ENCODE results near the gene LRP2BP. TPM values are rescaled to one million over a fixed set of nuclear protein-coding genes. Genes with fewer than 3 reads are reported as not detected.

Gene LRP2BP
- 1 to 10 TPM; 2.2 to 6.8 (median 4.2) TPM for polyA plus RNA-seq (ENCODE audit: insufficient read length in 10 of 10)
- long read RNA-seq, donor 1, partial matches to known transcripts = 43 of 43 reads
- long read RNA-seq, donor 1, other reads (novel, unspliced or antisense) = 0 of 43 reads
- long read RNA-seq, donor 2, partial matches to known transcripts = 26 of 64 reads
- long read RNA-seq, donor 2, other reads (novel, unspliced or antisense) = 38 of 64 reads
- long read RNA-seq, donor 3 = 0 reads
- long read RNA-seq, donor 4 = 0 reads
- long read RNA-seq, donor 5, partial matches to known transcripts = 19 of 37 reads
- long read RNA-seq, donor 5, other reads (novel, unspliced or antisense) = 18 of 37 reads
- long read RNA-seq, donor 6, partial matches to known transcripts = 63 of 63 reads
- long read RNA-seq, donor 6, other reads (novel, unspliced or antisense) = 0 of 63 reads
- long read RNA-seq, donor 7, partial matches to known transcripts = 23 of 23 reads
- long read RNA-seq, donor 7, other reads (novel, unspliced or antisense) = 0 of 23 reads
- long read RNA-seq, donor 8 = 0 reads
- long read RNA-seq, donor 9 = 0 reads

GRCh38 chr4:185395238-185395955, at the start of gene LRP2BP:
Gene LRP2BP (minus strand): TSS chr4:185395924. CDS start chr4:185378186, 17,738 bp downstream.
- peak; percentile 71 to 94 (median 93) for DNase-seq

- DNase-seq = no peak
Measured at GRCh38 chr4:185445209-185445608, 49.5 kb upstream of the LRP2BP start.

- no peak for DNase-seq
Measured at GRCh38 chr4:185441479-185441878, 45.8 kb upstream of the LRP2BP start.

DNA sequence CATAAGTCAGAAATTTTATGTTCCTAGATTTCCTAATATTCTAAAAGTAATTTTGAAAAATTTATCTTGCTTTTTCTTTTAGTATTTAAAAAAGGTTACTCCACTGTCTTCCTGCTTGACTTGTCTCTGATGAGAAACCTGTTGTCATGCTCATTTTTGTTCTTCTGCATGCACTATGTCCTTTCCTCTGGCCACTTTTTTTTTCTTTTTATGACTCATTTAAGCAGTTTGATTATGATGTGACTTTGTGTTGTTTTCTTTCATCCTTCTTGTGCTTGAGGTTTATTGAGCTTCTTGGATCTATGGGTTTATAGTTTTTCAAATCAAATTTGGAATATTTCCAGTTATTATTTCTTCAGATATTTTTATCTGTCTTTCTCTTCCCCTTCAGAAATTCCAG, 42.1 kb upstream of the LRP2BP start:
- DNase-seq = no peak

GRCh38 chr4:185435466-185435865, 39.7 kb upstream of the LRP2BP start:
- no peak for DNase-seq

DNA sequence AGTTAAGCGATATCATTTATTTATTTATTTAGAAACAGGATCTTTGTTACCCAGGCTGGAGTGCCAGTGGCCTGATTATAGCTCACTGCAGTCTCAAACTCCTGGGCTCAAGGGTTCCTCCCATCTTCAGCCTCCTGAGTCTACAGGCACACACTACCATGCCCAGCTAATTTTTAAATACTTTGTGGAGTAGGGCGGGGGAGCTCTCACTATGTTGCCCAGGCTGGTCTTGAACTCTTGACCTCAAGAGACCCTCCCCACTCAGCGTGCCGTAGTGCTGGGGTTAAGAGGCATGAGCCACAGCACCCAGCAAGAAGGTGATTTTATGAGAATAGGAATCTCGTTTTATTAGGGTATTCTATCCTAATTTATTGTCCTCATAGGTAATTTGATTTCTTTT, 33.9 kb upstream of the LRP2BP start:
- DNase-seq = no peak

DNA sequence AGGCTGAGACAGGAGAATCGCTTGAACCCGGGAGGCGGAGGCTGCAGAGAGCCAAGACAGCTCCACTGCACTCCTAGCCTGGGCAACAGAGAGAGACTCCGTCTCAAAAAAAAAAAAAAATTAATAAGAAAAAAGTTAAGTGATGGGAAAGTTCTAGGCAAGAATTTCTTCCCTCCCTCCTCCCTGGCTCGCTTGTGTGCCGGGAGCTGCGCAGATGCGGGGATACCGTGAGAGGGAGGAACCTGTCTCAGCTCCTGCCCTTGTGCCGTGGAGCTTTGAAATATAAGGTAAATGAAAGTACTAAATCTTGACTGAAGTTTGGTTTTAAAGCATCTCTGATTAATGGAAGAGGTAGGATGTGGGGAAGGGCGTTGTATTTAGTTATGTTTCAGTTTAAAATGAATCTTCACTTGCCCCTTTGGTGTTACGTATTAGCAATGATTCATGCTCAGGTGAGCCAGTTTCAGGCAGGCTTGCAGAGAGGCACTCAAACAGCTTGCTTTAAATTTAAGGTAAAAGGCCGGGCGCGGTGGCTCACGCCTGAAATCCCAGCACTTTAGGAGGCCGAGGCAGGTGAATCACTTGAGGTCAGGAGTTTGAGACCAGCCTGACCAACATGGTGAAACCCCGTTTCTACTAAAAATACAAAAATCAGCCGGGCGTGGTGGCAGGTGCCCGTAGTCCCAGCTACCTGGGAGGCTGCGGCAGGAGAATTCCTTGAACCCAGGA, 31.4 kb upstream of the LRP2BP start:
- DNase-seq = peak in 1 of 3 donors; percentile 22

DNA sequence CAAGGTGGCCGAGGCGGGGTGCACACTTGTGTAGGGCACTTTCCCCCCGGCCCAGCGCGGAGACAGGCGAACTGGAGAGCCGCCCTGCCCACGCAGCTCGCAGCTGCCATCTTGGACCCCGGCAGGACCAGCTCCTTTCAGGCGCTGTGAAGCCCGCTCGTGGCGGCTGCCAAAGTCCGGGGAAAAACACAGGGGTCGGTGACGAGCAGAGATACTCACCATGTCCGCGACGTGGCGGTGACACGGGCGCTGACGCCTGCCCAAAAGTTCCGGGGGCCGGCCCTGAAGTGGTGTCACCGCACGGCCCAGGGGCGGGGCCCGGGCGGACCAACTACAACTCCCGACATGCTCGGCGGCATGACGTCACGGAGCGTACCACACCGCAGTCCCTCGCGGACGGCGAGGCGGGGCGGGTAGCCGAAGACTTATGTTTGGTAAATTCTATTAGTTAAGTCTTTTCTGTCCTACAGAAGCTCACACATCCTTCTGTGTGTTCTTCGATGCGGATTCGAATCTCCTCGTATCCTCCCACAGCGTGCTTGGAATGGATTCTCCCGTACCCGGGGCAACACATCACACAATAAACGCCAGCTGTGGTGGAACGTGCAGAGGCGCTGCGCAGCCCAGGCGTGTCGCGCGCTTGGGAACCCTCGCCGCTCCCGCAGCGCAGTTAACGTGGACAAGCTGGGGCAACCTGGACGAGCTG, 30.1 kb upstream of the LRP2BP start, which contains the start of gene UFSP2:
Gene UFSP2 (minus strand): TSS at position 318 of the 706 bp plus-strand sequence. CDS start 96 bp downstream, at position 222.
- peak; percentile 92 to 97 (median 95) for DNase-seq

GRCh38 chr4:185424905-185425646, 29.4 kb upstream of the LRP2BP start:
- DNase-seq = peak in 1 of 3 donors; percentile 12

DNA sequence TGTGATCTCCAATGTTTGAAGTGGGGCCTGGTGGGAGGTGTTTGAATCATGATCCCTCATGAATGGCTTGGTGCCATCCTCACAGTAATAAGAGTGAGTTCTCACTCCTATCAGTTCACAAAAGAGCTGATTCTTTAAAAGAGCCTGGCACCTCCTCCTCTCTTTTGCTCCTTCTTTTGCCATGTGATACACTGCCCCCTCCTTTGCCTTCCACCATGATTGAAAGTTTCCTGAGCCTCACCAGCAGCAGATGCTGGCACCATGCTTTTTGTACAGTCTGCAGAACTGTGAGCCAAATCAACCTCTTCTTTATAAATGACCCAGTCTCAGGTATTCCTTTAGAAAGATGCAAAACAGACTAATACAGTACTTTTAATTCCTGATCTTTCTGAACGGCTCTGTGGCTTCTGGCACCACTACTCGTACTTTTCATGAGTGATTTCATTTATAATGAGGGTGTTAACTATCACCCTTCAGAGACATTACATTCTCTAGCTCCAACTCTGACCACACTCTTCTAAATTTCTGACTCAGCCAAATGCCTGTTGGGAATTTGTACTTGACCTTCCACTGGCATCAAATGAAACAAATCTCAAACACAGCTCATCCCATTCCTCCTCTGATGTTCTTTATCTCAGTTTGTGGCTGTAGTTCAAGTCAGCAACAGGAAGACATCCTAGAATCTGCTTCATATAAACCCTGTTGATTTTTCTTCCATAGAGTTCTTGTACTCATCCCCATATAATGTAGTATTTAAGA, 25.8 kb upstream of the LRP2BP start:
- DNase-seq = peak in 1 of 3 donors; percentile 28

DNA sequence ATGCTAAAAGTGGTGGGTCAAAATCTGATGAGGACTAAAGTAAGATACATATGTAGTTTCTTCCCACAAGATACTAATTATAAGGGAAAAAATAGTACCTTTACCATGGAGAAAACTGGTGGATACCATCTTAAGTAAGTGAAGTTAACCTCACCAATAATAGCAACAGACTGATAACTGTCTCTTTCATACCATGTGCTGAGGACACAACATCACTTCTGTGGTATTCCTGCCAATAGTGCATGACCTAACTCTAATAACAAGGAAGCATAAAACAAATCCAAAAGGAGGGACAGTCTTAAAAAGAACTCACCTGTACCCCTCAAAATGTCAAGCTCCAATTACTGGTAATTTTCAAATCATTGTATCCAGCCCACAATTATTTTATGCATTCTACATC, 21.2 kb upstream of the LRP2BP start:
- DNase-seq = no peak

- no peak for DNase-seq
Measured at GRCh38 chr4:185412412-185412811, 16.7 kb upstream of the LRP2BP start.

GRCh38 chr4:185411849-185412248, 16.1 kb upstream of the LRP2BP start:
- no peak for DNase-seq

DNA sequence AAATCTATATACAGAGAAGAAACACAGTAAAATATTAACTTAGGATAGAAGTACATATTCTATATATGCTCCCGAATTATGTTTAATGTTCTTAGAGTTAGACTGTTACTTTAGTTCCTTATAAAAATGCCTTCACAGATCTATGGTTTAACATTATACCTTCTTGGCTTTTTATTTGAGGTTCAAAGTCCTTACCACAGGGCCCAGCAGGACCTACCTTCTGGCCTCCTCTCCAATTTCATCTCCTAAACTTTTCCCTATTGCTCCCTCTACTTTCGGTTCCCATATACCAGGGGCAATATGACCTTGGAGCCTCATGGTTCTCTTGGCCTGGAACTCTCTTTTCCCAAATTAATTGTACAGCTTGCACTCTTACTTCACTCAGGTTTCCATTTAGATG, 12.7 kb upstream of the LRP2BP start:
- DNase-seq = no peak

- DNase-seq = no peak
Measured at GRCh38 chr4:185405296-185405999, 9.7 kb upstream of the LRP2BP start.

DNA sequence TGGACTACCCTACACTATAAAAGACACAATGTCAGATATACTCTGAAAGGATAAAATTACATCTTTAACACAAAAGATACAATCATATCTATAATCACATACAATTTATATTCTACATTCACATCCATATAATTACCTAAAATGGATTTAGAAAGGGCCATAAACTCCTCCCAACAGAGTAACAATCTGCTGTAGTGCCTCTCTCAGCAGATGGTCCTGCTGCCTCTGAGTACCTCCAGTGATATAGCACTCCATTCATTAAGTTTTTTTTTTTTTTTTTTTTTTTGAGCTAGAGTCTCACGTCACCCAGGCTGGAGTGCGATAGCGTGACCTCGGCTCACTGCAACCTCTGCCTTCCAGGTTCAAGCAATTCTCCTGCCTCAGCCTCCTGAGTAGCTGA, 8.3 kb upstream of the LRP2BP start:
- no peak for DNase-seq

DNA sequence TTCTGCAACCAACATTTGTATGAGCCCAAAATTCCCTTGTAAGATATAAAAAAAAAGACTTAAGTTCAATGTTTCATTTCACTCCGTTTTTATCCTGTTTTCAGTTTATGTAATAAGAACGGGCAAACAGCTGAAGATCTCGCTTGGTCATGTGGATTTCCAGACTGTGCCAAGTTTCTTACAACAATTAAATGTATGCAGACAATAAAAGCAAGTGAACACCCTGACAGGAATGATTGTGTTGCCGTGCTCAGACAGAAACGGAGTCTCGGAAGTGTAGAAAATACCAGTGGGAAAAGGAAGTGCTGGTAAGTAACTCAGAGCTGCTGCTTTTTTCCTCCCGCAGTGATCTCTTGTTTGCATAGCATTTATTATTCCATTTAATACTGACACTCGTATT, 3.7 kb upstream of the LRP2BP start:
- DNase-seq = no peak

DNA sequence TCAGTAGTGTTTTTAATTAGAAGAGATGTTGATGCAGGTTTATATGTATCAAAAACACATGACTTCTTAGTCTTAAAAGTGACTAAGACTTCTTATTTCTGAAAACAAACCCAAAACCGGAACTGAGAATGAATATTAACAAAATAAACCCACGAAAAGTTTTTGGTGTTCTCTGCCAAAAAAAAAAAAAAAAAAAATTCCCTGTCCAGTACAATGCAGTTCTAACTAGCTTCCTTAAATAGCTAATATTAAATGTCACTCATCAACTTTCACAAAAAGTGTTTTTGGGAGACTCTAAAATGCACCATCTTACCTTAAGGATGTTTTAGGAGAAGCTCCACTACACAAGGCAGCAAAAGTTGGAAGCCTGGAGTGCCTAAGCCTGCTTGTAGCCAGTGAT, 2.9 kb upstream of the LRP2BP start:
- DNase-seq = no peak
